ENCODE data around the gene TTC6. TPM values are rescaled to one million over a fixed set of nuclear protein-coding genes. Genes with fewer than 3 reads are reported as not detected.

TTC6 gene
- polyA plus RNA-seq, 5 donors = 9.7 to 18.2 (median 15.0) TPM

- DNase-seq = peak; percentile 15 to 38
Observed at GRCh38 chr14:37584211-37585100, 11.0 kb upstream of the TTC6 start.

GRCh38 chr14:37585101-37585511, 10.3 kb upstream of the TTC6 start:
- peak; percentile 26 to 37 for DNase-seq

GRCh38 chr14:37585971-37586796, 9.2 kb upstream of the TTC6 start:
- DNase-seq = peak; percentile 20 to 29

- DNase-seq = no peak
Observed at GRCh38 chr14:37586797-37587130, 8.7 kb upstream of the TTC6 start.

GRCh38 chr14:37587131-37587803, 8.2 kb upstream of the TTC6 start:
- DNase-seq = peak; percentile 28 to 34

GRCh38 chr14:37587881-37588666, 7.4 kb upstream of the TTC6 start:
- peak; percentile 48 to 52 for DNase-seq

- no peak for DNase-seq
Observed at GRCh38 chr14:37588667-37588955, 6.8 kb upstream of the TTC6 start.

- peak; percentile 29 to 34 for DNase-seq
Observed at GRCh38 chr14:37588956-37589714, 6.3 kb upstream of the TTC6 start.

GRCh38 chr14:37589715-37590427, 5.6 kb upstream of the TTC6 start:
- no peak for DNase-seq

- peak; percentile 25 to 30 for DNase-seq
Observed at GRCh38 chr14:37590428-37591139, 4.8 kb upstream of the TTC6 start.

- DNase-seq = peak; percentile 43 to 47
Observed at GRCh38 chr14:37591311-37591940, 4.0 kb upstream of the TTC6 start.

- peak; percentile 22 to 38 for DNase-seq
Observed at GRCh38 chr14:37591941-37592481, 3.4 kb upstream of the TTC6 start.

GRCh38 chr14:37592482-37593408, 2.7 kb upstream of the TTC6 start:
- peak; percentile 25 to 31 for DNase-seq

- DNase-seq = peak in 1 of 2 donors; percentile 24
Observed at GRCh38 chr14:37593511-37594237, 1.8 kb upstream of the TTC6 start.

- DNase-seq = peak; percentile 72 to 76
Observed at GRCh38 chr14:37594238-37594970, 1.0 kb upstream of the TTC6 start.
